ENCODE results near the gene ADCY6. TPM values are rescaled to one million over a fixed set of nuclear protein-coding genes. Genes with fewer than 3 reads are reported as not detected.

ADCY6 gene
- total and polyA plus RNA-seq, 11 donors: 60.6 to 145 (median 104) TPM

- Histone ChIP-seq H3K27ac (no peak overlapping the region), H3K27me3 (peaks cover 0 to 9% (median 0%) of the 10 kb centered on the region in 9 donors), H3K4me1 (peaks cover 0 to 7% (median 1%) of the 10 kb centered on the region in 12 donors), H3K4me3 (no peak overlapping the region), H3K36me3 (no peaks in the 10 kb centered on the region), H3K9me3 (no peaks in the 10 kb centered on the region)
- intact Hi-C loops (cut with DNase I): loop anchor here (1.0 to 2.0 kb wide), 3 partner anchors 41 to 43 kb away; no protein-coding TSS in a partner anchor
- ATAC-seq (peak; percentile 82 to 90 (median 90)), DNase-seq (peak in 3 of 5 donors; percentile 53 to 64 (median 63))
- 20 to 22% (median 21%) methylated on average over 12 of the region's 12 CpGs for WGBS, 4 donors
- TF ChIP-seq CTCF (IDR thresholded peaks at IDR 0.05) (peak; percentile 85 to 97 (median 95)), POLR2A (IDR thresholded peaks at IDR 0.05) (no peak)
Observed at GRCh38 chr12:48795550-48796455, 6.9 kb upstream of the ADCY6 start.

GRCh38 chr12:48794870-48795269, 6.0 kb upstream of the ADCY6 start:
- no peaks in the 10 kb centered on the region for H3K36me3 ChIP-seq
- H3K4me1 ChIP-seq: peaks cover 0 to 10% (median 3%) of the 10 kb centered on the region in 12 donors
- no peaks in the 10 kb centered on the region for H3K9me3 ChIP-seq
- no peak for TF ChIP-seq CTCF (IDR thresholded peaks at IDR 0.05)
- no peak for TF ChIP-seq POLR2A (IDR thresholded peaks at IDR 0.05)
- intact Hi-C loops (cut with DNase I): loop anchor here in 5 of 10 donors (1.0 to 2.0 kb wide), 2 partner anchors 40 to 42 kb away; no protein-coding TSS in a partner anchor
- H3K4me3 ChIP-seq: no peak overlapping the region
- H3K27ac ChIP-seq: no peak overlapping the region
- H3K27me3 ChIP-seq: peaks cover 0 to 6% (median 0%) of the 10 kb centered on the region in 9 donors
- ATAC-seq (no peak), DNase-seq (no peak)
- 91 to 96% (median 95%) methylated on average over 3 of the region's 3 CpGs for WGBS, 4 donors

GRCh38 chr12:48793696-48794095, 4.8 kb upstream of the ADCY6 start:
- no peak for ATAC-seq
- H3K27me3 ChIP-seq: peaks cover 0 to 11% (median 0%) of the 10 kb centered on the region in 9 donors
- intact Hi-C loops (cut with DNase I): loop anchor here in 2 of 10 donors (2.0 kb wide), 1 partner anchor 39 kb away; no protein-coding TSS in a partner anchor
- no peaks in the 10 kb centered on the region for H3K36me3 ChIP-seq
- 83 to 94% (median 90%) methylated on average over 3 of the region's 3 CpGs for WGBS, 4 donors
- H3K4me1 ChIP-seq: peaks cover 0 to 14% (median 5%) of the 10 kb centered on the region in 12 donors
- DNase-seq: no peak
- no peak overlapping the region for H3K27ac ChIP-seq
- no peaks in the 10 kb centered on the region for H3K9me3 ChIP-seq
- no peak for TF ChIP-seq CTCF (IDR thresholded peaks at IDR 0.05)
- H3K4me3 ChIP-seq: no peak overlapping the region

- Histone ChIP-seq H3K4me3 (peak overlapping the region; percentile 72 to 100 (median 97)), H3K36me3 (peaks cover 0 to 3% (median 0%) of the 10 kb centered on the region in 9 donors), H3K27ac (peak overlapping the region in 9 of 12 donors; percentile 90 to 99 (median 96)), H3K9me3 (no peaks in the 10 kb centered on the region), H3K27me3 (peaks cover 0 to 14% (median 0%) of the 10 kb centered on the region in 9 donors), H3K4me1 (peaks cover 3 to 40% (median 29%) of the 10 kb centered on the region in 12 donors)
- WGBS, 4 donors: 11 to 19% (median 15%) methylated on average over 4 of the region's 4 CpGs
- TF ChIP-seq POLR2A (IDR thresholded peaks at IDR 0.05) (no peak), CTCF (IDR thresholded peaks at IDR 0.05) (no peak)
- no peak for ATAC-seq
- no peak for DNase-seq
- intact Hi-C loops (cut with DNase I): loop anchor here in 3 of 10 donors (2.0 to 5.0 kb wide), 2 partner anchors 73 to 108 kb away; partner anchors contain the start of genes CCNT1 (in 2 of the 3) and KANSL2 (in 1 of the 3)
Observed at GRCh38 chr12:48789858-48790326, 1.0 kb upstream of the ADCY6 start.

Measured in heart left ventricle (tissue), 16 donors.